Measurements from ENCODE around the gene NELFA.

DNA sequence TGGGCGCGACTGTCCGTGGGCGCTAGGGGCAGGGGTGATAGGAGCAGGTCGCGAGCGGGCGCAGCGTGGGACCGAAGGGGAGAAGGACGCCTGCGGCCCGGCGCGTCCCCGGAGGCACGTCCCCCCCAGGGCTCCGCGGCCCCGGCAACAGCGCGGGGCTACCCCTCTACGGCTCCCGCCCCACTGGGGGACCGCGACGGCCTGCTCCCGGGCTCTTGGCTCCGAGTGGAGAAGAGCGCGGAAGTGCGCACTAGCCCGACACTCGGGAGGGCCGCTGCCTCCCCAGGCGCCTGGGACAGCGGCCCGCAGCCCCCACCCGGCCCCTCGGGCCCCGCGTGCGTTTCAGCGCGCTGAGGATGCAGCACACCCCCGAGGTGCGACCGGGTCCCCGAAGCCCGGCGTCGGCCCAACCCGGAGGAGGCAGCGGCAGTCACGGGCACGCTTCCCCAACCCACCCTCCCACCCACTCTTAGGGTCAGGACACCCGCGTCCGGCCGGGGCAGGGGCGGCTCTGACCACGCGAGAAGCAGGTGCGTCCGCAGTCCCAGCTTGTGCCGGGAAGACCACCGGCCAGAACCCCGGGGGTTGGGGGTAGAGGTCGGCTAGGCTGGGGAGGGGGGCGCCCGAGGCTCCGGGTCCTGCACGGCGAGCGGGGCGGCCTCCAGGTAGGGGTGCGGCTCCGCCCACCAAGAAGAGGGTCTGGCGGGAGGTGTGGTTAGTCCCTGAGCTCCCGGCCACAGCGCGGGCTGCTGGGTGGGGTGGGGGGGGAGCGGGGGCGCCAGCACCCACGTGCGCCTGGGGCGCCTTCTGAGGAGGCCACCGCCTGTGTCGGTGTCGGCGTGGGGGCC, 31.8 kb upstream of the NELFA start:
- TF ChIP-seq POLR2AphosphoS5 (IDR thresholded peaks at IDR 0.05; ENCODE audit: borderline replicate concordance, low read depth, low read length) (no peak), EZH2 (IDR thresholded peaks at IDR 0.05) (no peak)

Measured in SK-N-MC (cell line).